HepG2 (cell line): ENCODE results near the gene FASLG. TPM values are rescaled to one million over a fixed set of nuclear protein-coding genes. Genes with fewer than 3 reads are reported as not detected.

Experiments
- ATAC-seq: fragments of 200-7000 bp; cut with Tn5 transposase; 3 replicates; pipeline ENCODE4 v1.9.1; 2020; ENCODE audit warnings: mild to moderate bottlenecking, moderate library complexity
- BruUV-seq: library from RNA; stranded (reverse); fragments of 400-500 nt; replicated peaks from 2 replicates; lab custom pipeline; 2021; lab: Mats Ljungman, UMichigan
- CTCF ChIA-PET: fragments of 300-600 bp; formaldehyde crosslinking; extraction: SDS; loops from one replicate; lab custom pipeline; 2021; ENCODE audit warnings: low total read pairs, inconsistent platforms, low intra/inter-chr PET ratio; lab: Yijun Ruan, JAX
- POLR2A ChIA-PET: fragments of 350-600 bp; sonication (Branson Sonifier 250); formaldehyde crosslinking; loops from one replicate; lab custom pipeline; 2020; ENCODE audit warnings: antibody characterized with exemption, inconsistent platforms; lab: Yijun Ruan, JAX
- DNase-seq: peaks from one replicate; pipeline ENCODE4 v3.0.0-alpha.2; 2015; ENCODE audit warnings: low spot score
- FAIRE-seq: peaks from 3 replicates; lab custom pipeline; 2011; peaks lifted over from hg19 to GRCh38; lab: Jason Lieb, UNC
- H2AFZ ChIP-seq: one replicate; pipeline ENCODE4 v1.6.1; 2011; ENCODE audit warnings: low read length, inconsistent platforms
- H3K27ac ChIP-seq: fragments of 300-600 bp; 3 replicates; pipeline ENCODE4 v1.8.0; 2011; ENCODE audit warnings: mixed run types, mild to moderate bottlenecking, mixed read lengths, low read length, inconsistent platforms; ENCODE audit not compliant: insufficient read depth; ENCODE audit errors: extremely low read length
- H3K27me3 ChIP-seq, 2 experiments: fragments of 200-600 bp in 1 of 2; 2 replicates in 1 of 2; 3 replicates in 1 of 2; pipeline versions ENCODE4 v1.6.0 to v1.8.0; 2011; ENCODE audit warnings: low read length in 2 of 2, mild to moderate bottlenecking in 2 of 2, moderate library complexity in 2 of 2, inconsistent platforms in 1 of 2; ENCODE audit not compliant: insufficient read depth in 2 of 2, control insufficient read depth in 1 of 2
- H3K36me3 ChIP-seq, 2 experiments: fragments of 200-600 bp in 1 of 2; replicated peaks in 1 of 2; 2 replicates in 1 of 2; 3 replicates in 1 of 2; pipeline versions ENCODE4 v1.5.1 to v1.8.0; 2011; ENCODE audit warnings: low read length in 2 of 2, inconsistent platforms in 1 of 2; ENCODE audit not compliant: insufficient read depth in 2 of 2, control insufficient read depth in 1 of 2
- H3K4me1 ChIP-seq: 2 replicates; pipeline ENCODE4 v1.5.1; 2012; ENCODE audit warnings: low read length, inconsistent platforms; ENCODE audit not compliant: insufficient read depth
- H3K4me2 ChIP-seq: 2 replicates; pipeline ENCODE4 v1.6.0; 2011; ENCODE audit warnings: low read depth, low read length, inconsistent platforms
- H3K4me3 ChIP-seq, 3 experiments: fragments of 200-600 bp in 1 of 3; sonication (generic), shearing (Covaris generic) in 1 of 3; replicated peaks in 1 of 3; 2 replicates each; pipeline ENCODE4 v1.5.1; 2011 to 2016; ENCODE audit warnings: low read length in 3 of 3, inconsistent platforms in 2 of 3, low read depth in 2 of 3, mild to moderate bottlenecking in 2 of 3, control low read depth in 1 of 3, mixed read lengths in 1 of 3; ENCODE audit not compliant: insufficient read depth in 1 of 3
- H3K79me2 ChIP-seq: one replicate; pipeline ENCODE4 v1.6.1; 2011; ENCODE audit warnings: low read length, inconsistent platforms; ENCODE audit not compliant: insufficient read depth
- H3K9ac ChIP-seq: 2 replicates; pipeline ENCODE4 v1.6.0; 2011; ENCODE audit warnings: mild to moderate bottlenecking, low read depth, low read length, inconsistent platforms; ENCODE audit not compliant: insufficient read depth
- H3K9me3 ChIP-seq: 2 replicates; pipeline ENCODE4 v1.5.1; 2012; ENCODE audit warnings: mild to moderate bottlenecking, low read length
- H4K20me1 ChIP-seq: 2 replicates; pipeline ENCODE4 v1.6.0; 2011; ENCODE audit warnings: inconsistent platforms, mild to moderate bottlenecking, low read length, moderate library complexity; ENCODE audit not compliant: insufficient read depth
- CENPT ChIP-seq: sonication (generic); formaldehyde crosslinking; IDR thresholded peaks from 2 replicates; pipeline ENCODE4 v1.8.0; 2022; ENCODE audit warnings: low read depth, mild to moderate bottlenecking, moderate library complexity, missing genetic modification reagents
- CHD2 ChIP-seq: IDR thresholded peaks from 2 replicates; pipeline ENCODE4 v1.6.1; 2011; ENCODE audit warnings: low read depth, low read length, improper control_type of control experiment
- DPF2 ChIP-seq: sonication (generic); formaldehyde crosslinking; IDR thresholded peaks from 2 replicates; pipeline ENCODE4 v1.4.0; 2020; ENCODE audit warnings: mild to moderate bottlenecking, low read depth, missing genetic modification reagents, borderline replicate concordance
- ELF4 ChIP-seq: sonication (generic); formaldehyde crosslinking; IDR thresholded peaks from 2 replicates; pipeline ENCODE4 v1.5.0; 2020; ENCODE audit warnings: missing genetic modification reagents, mild to moderate bottlenecking, moderate library complexity, borderline replicate concordance
- IRF1 ChIP-seq: sonication (generic); formaldehyde crosslinking; IDR thresholded peaks from 2 replicates; pipeline ENCODE4 v1.4.0; 2020; ENCODE audit warnings: low read depth, mild to moderate bottlenecking, missing genetic modification reagents
- KLF13 ChIP-seq: sonication (generic); formaldehyde crosslinking; IDR thresholded peaks from 2 replicates; pipeline ENCODE4 v1.4.0; 2020; ENCODE audit warnings: mild to moderate bottlenecking, missing genetic modification reagents
- NFKBIZ ChIP-seq: IDR thresholded peaks from 2 replicates; pipeline ENCODE4 v1.6.1; 2018; ENCODE audit warnings: missing genetic modification reagents, missing compliant biosample characterization
- ZFP36 ChIP-seq: fragments of 150-350 bp; IDR thresholded peaks from 2 replicates; pipeline ENCODE4 v1.6.1; 2018; ENCODE audit warnings: borderline replicate concordance, low read length, low read depth; ENCODE audit not compliant: partially characterized antibody
- ZNF225 ChIP-seq: sonication (generic); formaldehyde crosslinking; IDR thresholded peaks from 2 replicates; pipeline ENCODE4 v1.4.0; 2020; ENCODE audit warnings: mild to moderate bottlenecking, missing genetic modification reagents
- ZNF770 ChIP-seq: sonication (generic); formaldehyde crosslinking; IDR thresholded peaks from 2 replicates; pipeline ENCODE4 v1.5.0; 2020; ENCODE audit warnings: mild to moderate bottlenecking, missing genetic modification reagents
- ZXDC ChIP-seq: sonication (generic); formaldehyde crosslinking; IDR thresholded peaks from 2 replicates; pipeline ENCODE4 v1.5.0; 2020; ENCODE audit warnings: mild to moderate bottlenecking, missing genetic modification reagents
- ZZZ3 ChIP-seq: sonication (generic); formaldehyde crosslinking; IDR thresholded peaks from 2 replicates; pipeline ENCODE4 v1.4.0; 2020; ENCODE audit warnings: missing genetic modification reagents, mild to moderate bottlenecking, borderline replicate concordance
- WGBS: methylation state at CpG from one replicate; pipeline ENCODE4 v1.1.6; 2017; ENCODE audit warnings: low lambda C conversion rate; 5-methylcytosine and 5-hydroxymethylcytosine counted together
- in situ Hi-C: cut with HindIII; loops from 2 replicates; pipeline ENCODE4 v1.10.0; 2017; ENCODE audit warnings: low pct_unique_long_range_greater_than_20kb; ENCODE audit not compliant: extremely low pct_ligation_motif_present
- intact Hi-C: fragments of 100-400 bp; cut with micrococcal nuclease; formaldehyde crosslinking; loops from one replicate; pipeline ENCODE4 v1.10.0; 2022; ENCODE audit not compliant: unreplicated experiment
- polyA plus RNA-seq, 8 experiments: library from polyadenylated mRNA; depleted of rRNA in 3 of 8; stranded (reverse) in 7 of 8; unstranded in 1 of 8; fragments of >200 nt; fragmentation: Illumina TruSeq in 4 of 8; extraction: Trizol in 4 of 8; gene quantifications; 2 replicates each; pipeline versions ENCODE4 v1.2.1 to v1.2.3, GENCODE V29; 2011 to 2016; ENCODE audit warnings: low read depth in 4 of 8, missing spikeins in 1 of 8, mixed read lengths in 1 of 8; ENCODE audit not compliant: insufficient read depth in 1 of 8
- total RNA-seq, 5 experiments: library from RNA; depleted of rRNA; stranded (reverse); fragments of >200 nt; fragmentation: Illumina TruSeq; extraction: Trizol; gene quantifications; 2 replicates each; pipeline ENCODE4 v1.2.3, GENCODE V29; 2016; ENCODE audit warnings: low read depth in 1 of 5
- TF ChIP-seq, protein P1 (sequence below): sonication (generic); formaldehyde crosslinking; IDR thresholded peaks from 2 replicates; pipeline ENCODE4 v1.5.1; 2020; ENCODE audit warnings: mild to moderate bottlenecking, missing genetic modification reagents
- TF ChIP-seq, protein P2 (sequence below): sonication (generic); formaldehyde crosslinking; IDR thresholded peaks from 2 replicates; pipeline ENCODE4 v1.5.1; 2020; ENCODE audit warnings: mild to moderate bottlenecking, missing genetic modification reagents, borderline replicate concordance

The FASLG gene
- total and polyA plus RNA-seq, 2 of the 13 experiments (the other 11 are each of a cell fraction or from before 2014, with no cell fraction given): 0.08 TPM; not detected in 1

- no peaks in the 10 kb centered on the region for H3K79me2 ChIP-seq
- no peaks in the 10 kb centered on the region for H3K36me3 ChIP-seq
- intact Hi-C loops: loop anchor here (5.0 kb wide), 1 partner anchor 979 kb away; no protein-coding TSS in a partner anchor
- no peak for FAIRE-seq
- WGBS: 34% methylated on average over 3 of the region's 3 CpGs
- H3K27ac ChIP-seq: no peak overlapping the region
- H3K9me3 ChIP-seq: peaks cover 14% of the 10 kb centered on the region
- no peaks in the 10 kb centered on the region for H4K20me1 ChIP-seq
- in situ Hi-C loops: loop anchor here (10.0 kb wide), 1 partner anchor 108 kb away; no protein-coding TSS in a partner anchor
- POLR2A ChIA-PET: no interaction called here
- ATAC-seq: no peak
- H3K4me2 ChIP-seq: no peak overlapping the region
- H2AFZ ChIP-seq: no peak overlapping the region
- peaks cover 9% of the 10 kb centered on the region for H3K4me1 ChIP-seq
- no peaks in the 10 kb centered on the region; a peak in 1 of 5 replicates for H3K27me3 ChIP-seq
- no peak overlapping the region for H3K9ac ChIP-seq
- no TSS peak for BruUV-seq
- CTCF ChIA-PET: no interaction called here
- no peak for DNase-seq
- no peak overlapping the region for H3K4me3 ChIP-seq
- no peak for TF ChIP-seq ELF4 (CRISPR knock-in tag)
- TF ChIP-seq ZNF225 (CRISPR knock-in tag): no peak
- no peak for TF ChIP-seq CHD2
- TF ChIP-seq CENPT (CRISPR knock-in tag): no peak
- TF ChIP-seq ZFP36: no peak
- TF ChIP-seq ZXDC: no peak
- no peak for TF ChIP-seq NFKBIZ (CRISPR knock-in tag)
- TF ChIP-seq DPF2 (CRISPR knock-in tag): no peak
- TF ChIP-seq KLF13: no peak
- TF ChIP-seq, protein P1, sequence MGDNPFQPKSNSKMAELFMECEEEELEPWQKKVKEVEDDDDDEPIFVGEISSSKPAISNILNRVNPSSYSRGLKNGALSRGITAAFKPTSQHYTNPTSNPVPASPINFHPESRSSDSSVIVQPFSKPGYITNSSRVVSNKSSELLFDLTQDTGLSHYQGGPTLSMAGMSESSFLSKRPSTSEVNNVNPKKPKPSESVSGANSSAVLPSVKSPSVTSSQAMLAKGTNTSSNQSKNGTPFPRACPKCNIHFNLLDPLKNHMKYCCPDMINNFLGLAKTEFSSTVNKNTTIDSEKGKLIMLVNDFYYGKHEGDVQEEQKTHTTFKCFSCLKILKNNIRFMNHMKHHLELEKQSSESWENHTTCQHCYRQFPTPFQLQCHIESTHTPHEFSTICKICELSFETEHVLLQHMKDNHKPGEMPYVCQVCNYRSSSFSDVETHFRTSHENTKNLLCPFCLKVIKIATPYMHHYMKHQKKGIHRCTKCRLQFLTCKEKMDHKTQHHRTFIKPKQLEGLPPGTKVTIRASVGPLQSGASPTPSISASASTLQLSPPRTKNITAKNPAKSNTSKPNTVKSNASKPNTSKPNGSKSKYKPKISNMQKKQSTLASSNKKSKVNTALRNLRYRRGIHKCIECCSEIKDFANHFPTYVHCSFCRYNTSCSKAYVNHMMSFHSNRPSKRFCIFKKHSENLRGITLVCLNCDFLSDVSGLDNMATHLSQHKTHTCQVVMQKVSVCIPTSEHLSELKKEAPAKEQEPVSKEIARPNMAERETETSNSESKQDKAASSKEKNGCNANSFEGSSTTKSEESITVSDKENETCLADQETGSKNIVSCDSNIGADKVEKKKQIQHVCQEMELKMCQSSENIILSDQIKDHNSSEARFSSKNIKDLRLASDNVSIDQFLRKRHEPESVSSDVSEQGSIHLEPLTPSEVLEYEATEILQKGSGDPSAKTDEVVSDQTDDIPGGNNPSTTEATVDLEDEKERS (CRISPR knock-in tag): no peak
- TF ChIP-seq ZZZ3 (CRISPR knock-in tag): no peak
- TF ChIP-seq IRF1 (CRISPR knock-in tag): no peak
- TF ChIP-seq ZNF770 (CRISPR knock-in tag): no peak
- TF ChIP-seq, protein P2, sequence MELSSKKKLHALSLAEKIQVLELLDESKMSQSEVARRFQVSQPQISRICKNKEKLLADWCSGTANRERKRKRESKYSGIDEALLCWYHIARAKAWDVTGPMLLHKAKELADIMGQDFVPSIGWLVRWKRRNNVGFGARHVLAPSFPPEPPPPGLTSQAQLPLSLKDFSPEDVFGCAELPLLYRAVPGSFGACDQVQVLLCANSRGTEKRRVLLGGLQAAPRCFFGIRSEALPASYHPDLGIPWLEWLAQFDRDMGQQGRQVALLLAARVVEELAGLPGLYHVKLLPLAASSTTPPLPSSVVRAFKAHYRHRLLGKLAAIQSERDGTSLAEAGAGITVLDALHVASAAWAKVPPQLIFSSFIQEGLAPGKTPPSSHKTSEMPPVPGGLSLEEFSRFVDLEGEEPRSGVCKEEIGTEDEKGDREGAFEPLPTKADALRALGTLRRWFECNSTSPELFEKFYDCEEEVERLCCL (CRISPR knock-in tag): no peak
Measured at GRCh38 chr1:172616636-172617035, 42.3 kb upstream of the FASLG start.
